Measurements from ENCODE around the gene ISG15.

Gene ISG15

GRCh38 chr1:1042835-1043234, 29.5 kb downstream of the ISG15 start:
- TF ChIP-seq SUZ12 (IDR thresholded peaks at IDR 0.05; ENCODE audit: extremely low read depth, insufficient read depth, insufficient read length) (no peak), YY1 (IDR thresholded peaks at IDR 0.05; ENCODE audit: insufficient read depth, insufficient read length) (no peak), ZNF274 (IDR thresholded peaks at IDR 0.05; ENCODE audit: low read depth, low read length) (no peak)
- no peak overlapping the region for H3K9ac ChIP-seq (ENCODE audit: insufficient read length, low read depth)
- no peaks in the 10 kb centered on the region for H3K9me3 ChIP-seq (ENCODE audit: insufficient read depth, low read length)
- H3K4me3 ChIP-seq (ENCODE audit: insufficient read length, low read depth) = no peak overlapping the region
- H3K27me3 ChIP-seq (ENCODE audit: insufficient read depth, insufficient read length) = no peaks in the 10 kb centered on the region
- peaks cover 5% of the 10 kb centered on the region for H3K4me1 ChIP-seq (ENCODE audit: insufficient read depth, insufficient read length)
- no peak for DNase-seq (ENCODE audit: low read depth, low spot score)
- peaks cover 77% of the 10 kb centered on the region for H3K36me3 ChIP-seq (ENCODE audit: insufficient read depth, insufficient read length, low read length)

GRCh38 chr1:1043411-1043810, 30.1 kb downstream of the ISG15 start:
- TF ChIP-seq SUZ12 (IDR thresholded peaks at IDR 0.05; ENCODE audit: extremely low read depth, insufficient read depth, insufficient read length) = no peak
- no peak for TF ChIP-seq YY1 (IDR thresholded peaks at IDR 0.05; ENCODE audit: insufficient read depth, insufficient read length)
- no peak for TF ChIP-seq ZNF274 (IDR thresholded peaks at IDR 0.05; ENCODE audit: low read depth, low read length)
- Histone ChIP-seq H3K9me3 (ENCODE audit: insufficient read depth, low read length) (no peaks in the 10 kb centered on the region), H3K27me3 (ENCODE audit: insufficient read depth, insufficient read length) (no peaks in the 10 kb centered on the region), H3K4me1 (ENCODE audit: insufficient read depth, insufficient read length) (peaks cover 5% of the 10 kb centered on the region), H3K4me3 (ENCODE audit: insufficient read length, low read depth) (no peak overlapping the region), H3K36me3 (ENCODE audit: insufficient read depth, insufficient read length, low read length) (peaks cover 72% of the 10 kb centered on the region), H3K9ac (ENCODE audit: insufficient read length, low read depth) (no peak overlapping the region)
- DNase-seq (ENCODE audit: low read depth, low spot score) = no peak

GRCh38 chr1:1043921-1044320, 30.6 kb downstream of the ISG15 start:
- H3K4me1 ChIP-seq (ENCODE audit: insufficient read depth, insufficient read length) = peaks cover 4% of the 10 kb centered on the region
- DNase-seq (ENCODE audit: low read depth, low spot score) = no peak
- no peaks in the 10 kb centered on the region for H3K27me3 ChIP-seq (ENCODE audit: insufficient read depth, insufficient read length)
- peaks cover 67% of the 10 kb centered on the region for H3K36me3 ChIP-seq (ENCODE audit: insufficient read depth, insufficient read length, low read length)
- no peak overlapping the region for H3K9ac ChIP-seq (ENCODE audit: insufficient read length, low read depth)
- no peak overlapping the region for H3K4me3 ChIP-seq (ENCODE audit: insufficient read length, low read depth)
- TF ChIP-seq ZNF274 (IDR thresholded peaks at IDR 0.05; ENCODE audit: low read depth, low read length) (no peak), YY1 (IDR thresholded peaks at IDR 0.05; ENCODE audit: insufficient read depth, insufficient read length) (no peak), SUZ12 (IDR thresholded peaks at IDR 0.05; ENCODE audit: extremely low read depth, insufficient read depth, insufficient read length) (no peak)
- H3K9me3 ChIP-seq (ENCODE audit: insufficient read depth, low read length) = no peaks in the 10 kb centered on the region

- Histone ChIP-seq H3K9me3 (ENCODE audit: insufficient read depth, low read length) (no peaks in the 10 kb centered on the region), H3K4me3 (ENCODE audit: insufficient read length, low read depth) (no peak overlapping the region), H3K27me3 (ENCODE audit: insufficient read depth, insufficient read length) (no peaks in the 10 kb centered on the region), H3K9ac (ENCODE audit: insufficient read length, low read depth) (no peak overlapping the region), H3K36me3 (ENCODE audit: insufficient read depth, insufficient read length, low read length) (peaks cover 72% of the 10 kb centered on the region), H3K4me1 (ENCODE audit: insufficient read depth, insufficient read length) (peaks cover 1% of the 10 kb centered on the region)
- DNase-seq (ENCODE audit: low read depth, low spot score) = no peak
- TF ChIP-seq ZNF274 (IDR thresholded peaks at IDR 0.05; ENCODE audit: low read depth, low read length) (no peak), YY1 (IDR thresholded peaks at IDR 0.05; ENCODE audit: insufficient read depth, insufficient read length) (no peak), SUZ12 (IDR thresholded peaks at IDR 0.05; ENCODE audit: extremely low read depth, insufficient read depth, insufficient read length) (no peak)
Observed at GRCh38 chr1:1044455-1045078, 31.3 kb downstream of the ISG15 start.

- H3K27me3 ChIP-seq (ENCODE audit: insufficient read depth, insufficient read length) = no peaks in the 10 kb centered on the region
- peaks cover 1% of the 10 kb centered on the region for H3K4me1 ChIP-seq (ENCODE audit: insufficient read depth, insufficient read length)
- no peak overlapping the region for H3K9ac ChIP-seq (ENCODE audit: insufficient read length, low read depth)
- H3K36me3 ChIP-seq (ENCODE audit: insufficient read depth, insufficient read length, low read length) = peaks cover 74% of the 10 kb centered on the region
- TF ChIP-seq SUZ12 (IDR thresholded peaks at IDR 0.05; ENCODE audit: extremely low read depth, insufficient read depth, insufficient read length) (no peak), YY1 (IDR thresholded peaks at IDR 0.05; ENCODE audit: insufficient read depth, insufficient read length) (no peak), ZNF274 (IDR thresholded peaks at IDR 0.05; ENCODE audit: low read depth, low read length) (no peak)
- no peaks in the 10 kb centered on the region for H3K9me3 ChIP-seq (ENCODE audit: insufficient read depth, low read length)
- no peak for DNase-seq (ENCODE audit: low read depth, low spot score)
- H3K4me3 ChIP-seq (ENCODE audit: insufficient read length, low read depth) = no peak overlapping the region
Observed at GRCh38 chr1:1045129-1045528, 31.8 kb downstream of the ISG15 start.

- no peak for DNase-seq (ENCODE audit: low read depth, low spot score)
- Histone ChIP-seq H3K4me3 (ENCODE audit: insufficient read length, low read depth) (no peak overlapping the region), H3K27me3 (ENCODE audit: insufficient read depth, insufficient read length) (no peaks in the 10 kb centered on the region), H3K4me1 (ENCODE audit: insufficient read depth, insufficient read length) (no peaks in the 10 kb centered on the region), H3K36me3 (ENCODE audit: insufficient read depth, insufficient read length, low read length) (peaks cover 81% of the 10 kb centered on the region), H3K9me3 (ENCODE audit: insufficient read depth, low read length) (no peaks in the 10 kb centered on the region), H3K9ac (ENCODE audit: insufficient read length, low read depth) (no peak overlapping the region)
- TF ChIP-seq ZNF274 (IDR thresholded peaks at IDR 0.05; ENCODE audit: low read depth, low read length) (no peak), SUZ12 (IDR thresholded peaks at IDR 0.05; ENCODE audit: extremely low read depth, insufficient read depth, insufficient read length) (no peak), YY1 (IDR thresholded peaks at IDR 0.05; ENCODE audit: insufficient read depth, insufficient read length) (no peak)
Observed at GRCh38 chr1:1046243-1046642, 32.9 kb downstream of the ISG15 start.

GRCh38 chr1:1046767-1047166, 33.5 kb downstream of the ISG15 start:
- no peak for TF ChIP-seq SUZ12 (IDR thresholded peaks at IDR 0.05; ENCODE audit: extremely low read depth, insufficient read depth, insufficient read length)
- TF ChIP-seq YY1 (IDR thresholded peaks at IDR 0.05; ENCODE audit: insufficient read depth, insufficient read length) = no peak
- no peak for TF ChIP-seq ZNF274 (IDR thresholded peaks at IDR 0.05; ENCODE audit: low read depth, low read length)
- Histone ChIP-seq H3K9ac (ENCODE audit: insufficient read length, low read depth) (no peak overlapping the region), H3K4me1 (ENCODE audit: insufficient read depth, insufficient read length) (no peaks in the 10 kb centered on the region), H3K9me3 (ENCODE audit: insufficient read depth, low read length) (no peaks in the 10 kb centered on the region), H3K36me3 (ENCODE audit: insufficient read depth, insufficient read length, low read length) (peaks cover 83% of the 10 kb centered on the region), H3K27me3 (ENCODE audit: insufficient read depth, insufficient read length) (no peaks in the 10 kb centered on the region), H3K4me3 (ENCODE audit: insufficient read length, low read depth) (no peak overlapping the region)
- no peak for DNase-seq (ENCODE audit: low read depth, low spot score)
